K562 (cell line): ENCODE data around the gene GAL3ST2. TPM values are rescaled to one million over a fixed set of nuclear protein-coding genes. Genes with fewer than 3 reads are reported as not detected.
A peak's percentile ranks its signal among the peaks of the same experiment; 100 is the strongest.

Experiments used
- ATAC-seq: fragments of 200-7000 bp; cut with Tn5 transposase; 3 replicates; pipeline ENCODE4 v1.9.1; 2020; ENCODE audit warnings: moderate library complexity
- BruUV-seq: library from RNA; stranded (reverse); fragments of 400-500 nt; replicated peaks from 2 replicates; lab custom pipeline; 2021; lab: Mats Ljungman, UMichigan
- CTCF ChIA-PET: fragments of 300-600 bp; formaldehyde crosslinking; extraction: SDS; loops from one replicate; lab custom pipeline; 2021; ENCODE audit warnings: low intra/inter-chr PET ratio; lab: Yijun Ruan, JAX
- POLR2A ChIA-PET: fragments of 300-600, 350-650 bp; sonication (Branson Sonifier 250); formaldehyde crosslinking; extraction: SDS; loops from one replicate; lab custom pipeline; 2021; ENCODE audit warnings: antibody characterized with exemption, inconsistent platforms; lab: Yijun Ruan, JAX
- DNase-seq, 4 experiments: peaks; one replicate each; pipeline versions ENCODE4 v3.0.0 to v3.0.0-alpha.2; 2011 to 2018; ENCODE audit warnings: low spot score in 3 of 4, mixed read lengths in 3 of 4; ENCODE audit errors: extremely low read depth in 1 of 4
- FAIRE-seq: peaks from 2 replicates; lab custom pipeline; 2011; peaks lifted over from hg19 to GRCh38; lab: Jason Lieb, UNC
- H2AFZ ChIP-seq: 2 replicates; pipeline ENCODE4 v1.6.0; 2011; ENCODE audit warnings: low read depth, low read length, control low read depth, inconsistent platforms
- H3K27ac ChIP-seq: fragments of 200-600 bp; 3 replicates; pipeline ENCODE4 v1.8.0; 2011; ENCODE audit warnings: low read depth, mild to moderate bottlenecking, control low read depth, inconsistent platforms, low read length, moderate library complexity, mixed read lengths; ENCODE audit errors: extremely low read depth
- H3K27me3 ChIP-seq, 2 experiments: fragments of 300-600 bp in 1 of 2; 2 replicates in 1 of 2; 3 replicates in 1 of 2; pipeline versions ENCODE4 v1.6.0 to v1.8.0; 2011; ENCODE audit warnings: inconsistent platforms in 2 of 2, low read length in 2 of 2, mild to moderate bottlenecking in 1 of 2, mixed read lengths in 1 of 2, moderate library complexity in 1 of 2; ENCODE audit not compliant: control insufficient read depth in 2 of 2, insufficient read depth in 2 of 2
- H3K36me3 ChIP-seq: fragments of 300-600 bp; 3 replicates; pipeline ENCODE4 v1.8.0; 2011; ENCODE audit warnings: mild to moderate bottlenecking, low read length, inconsistent platforms; ENCODE audit not compliant: control insufficient read depth, insufficient read depth
- H3K4me1 ChIP-seq, 2 experiments: fragments of 200-600 bp in 1 of 2; replicated peaks in 1 of 2; 2 replicates in 1 of 2; 3 replicates in 1 of 2; pipeline versions ENCODE4 v1.5.1 to v1.8.0; 2011; ENCODE audit warnings: inconsistent platforms in 2 of 2, low read length in 2 of 2, mild to moderate bottlenecking in 1 of 2, mixed read lengths in 1 of 2, moderate library complexity in 1 of 2; ENCODE audit not compliant: control insufficient read depth in 2 of 2, insufficient read depth in 2 of 2
- H3K4me2 ChIP-seq: 2 replicates; pipeline ENCODE4 v1.6.1; 2011; ENCODE audit warnings: low read length, control low read depth, inconsistent platforms, mixed read lengths; ENCODE audit not compliant: insufficient read depth
- H3K4me3 ChIP-seq: fragments of 200-600 bp; sonication (generic), shearing (Covaris generic); 2 replicates; pipeline ENCODE4 v1.5.1; 2016; ENCODE audit warnings: control low read depth, inconsistent platforms
- H3K79me2 ChIP-seq: fragments of 200-600 bp; 3 replicates; pipeline ENCODE4 v1.8.0; 2011; ENCODE audit warnings: low read length, inconsistent platforms; ENCODE audit not compliant: control insufficient read depth, insufficient read depth
- H3K9ac ChIP-seq, 2 experiments: 2 replicates each; pipeline versions ENCODE4 v1.6.0 to v1.6.1; 2011; ENCODE audit warnings: low read depth in 2 of 2, low read length in 2 of 2, control low read depth in 1 of 2, inconsistent platforms in 1 of 2, mild to moderate bottlenecking in 1 of 2, mixed read lengths in 1 of 2; ENCODE audit not compliant: insufficient read depth in 1 of 2
- H3K9me1 ChIP-seq: one replicate; pipeline ENCODE4 v1.6.0; 2011; ENCODE audit warnings: inconsistent platforms, mild to moderate bottlenecking, low read length, moderate library complexity; ENCODE audit not compliant: control insufficient read depth, insufficient read depth
- H3K9me3 ChIP-seq: replicated peaks from 2 replicates; pipeline ENCODE4 v1.5.1; 2011; ENCODE audit warnings: low read depth, low read length, inconsistent platforms; ENCODE audit not compliant: control insufficient read depth, insufficient read depth
- H4K20me1 ChIP-seq: replicated peaks from 2 replicates; pipeline ENCODE4 v1.6.1; 2011; ENCODE audit warnings: low read length, inconsistent platforms, mixed read lengths; ENCODE audit not compliant: control insufficient read depth, insufficient read depth
- CBX8 ChIP-seq: fragments of 200-600 bp; sonication (generic); IDR thresholded peaks from 2 replicates; pipeline ENCODE4 v1.6.1; 2012; ENCODE audit warnings: borderline replicate concordance, mixed run types, low read depth, mild to moderate bottlenecking, moderate library complexity, mixed read lengths, low read length, control low read depth, inconsistent platforms; ENCODE audit not compliant: poor library complexity, severe bottlenecking; ENCODE audit errors: extremely low read depth
- ETS2 ChIP-seq: IDR thresholded peaks from 2 replicates; pipeline ENCODE4 v1.6.1; 2016; ENCODE audit warnings: borderline replicate concordance, missing genetic modification characterization, mild to moderate bottlenecking, moderate library complexity, missing compliant biosample characterization; ENCODE audit not compliant: poor library complexity, severe bottlenecking
- POLR2G ChIP-seq: fragments of 200-400 bp; formaldehyde crosslinking; IDR thresholded peaks from 2 replicates; pipeline ENCODE4 v1.6.1; 2017; ENCODE audit warnings: low read depth, mild to moderate bottlenecking, antibody characterized with exemption, low read length, moderate library complexity
- POLR2H ChIP-seq: IDR thresholded peaks from 2 replicates; pipeline ENCODE4 v1.6.1; 2016; ENCODE audit warnings: missing genetic modification characterization, low read depth, mild to moderate bottlenecking, control low read depth, missing compliant biosample characterization, moderate library complexity
- PTRF ChIP-seq: fragments of 450-650 bp; IDR thresholded peaks from 2 replicates; pipeline ENCODE4 v1.6.1; 2016; ENCODE audit warnings: mild to moderate bottlenecking, missing genetic modification characterization, missing compliant biosample characterization
- ZNF174 ChIP-seq: fragments of 250-450 bp; sonication (Bioruptor Pico); IDR thresholded peaks from 2 replicates; pipeline ENCODE4 v1.4.0; 2020; ENCODE audit warnings: mild to moderate bottlenecking
- ZNF384 ChIP-seq: IDR thresholded peaks from 2 replicates; pipeline ENCODE4 v1.6.1; 2012; ENCODE audit warnings: low read depth, low read length, improper control_type of control experiment
- ZNF561 ChIP-seq: fragments of 450-650 bp; formaldehyde crosslinking; conservative IDR thresholded peaks from 2 replicates; pipeline ENCODE4 v1.4.0; 2020; ENCODE audit warnings: mild to moderate bottlenecking, moderate library complexity
- WGBS: fragments of 100-300 bp; shearing (Covaris generic); methylation state at CpG from one replicate; pipeline ENCODE4 v1.1.6; 2016; ENCODE audit warnings: low coverage, mixed read lengths; ENCODE audit not compliant: insufficient coverage; ENCODE audit errors: missing lambda C conversion rate; 5-methylcytosine and 5-hydroxymethylcytosine counted together
- in situ Hi-C: fragments of 300-500 bp; cut with MboI; formaldehyde crosslinking; loops from 4 replicates; pipeline ENCODE4 v1.15.0; 2018; ENCODE audit warnings: inconsistent platforms, mixed read lengths
- intact Hi-C: fragments of 100-400 bp; cut with micrococcal nuclease; formaldehyde crosslinking; loops from 2 replicates; pipeline ENCODE4 v1.14.2; 2022
- polyA plus RNA-seq, 8 experiments: library from polyadenylated mRNA; depleted of rRNA in 4 of 8; stranded (reverse) in 5 of 8; unstranded in 3 of 8; fragments of >200 nt; fragmentation: Nextera tagmentation in 2 of 8; fragmentation: Illumina TruSeq in 1 of 8; extraction: Ambion mirVana in 2 of 8; extraction: Trizol in 1 of 8; gene quantifications; 2 replicates each; pipeline versions ENCODE4 v1.2.1 to v1.2.3, GENCODE V29; 2011 to 2014; ENCODE audit warnings: inconsistent platforms in 1 of 8, missing spikeins in 1 of 8
- total RNA-seq, 7 experiments: library from RNA; depleted of rRNA in 6 of 7; stranded (reverse); fragments of >200 nt in 6 of 7; fragmentation: Illumina TruSeq in 2 of 7; extraction: Trizol in 2 of 7; gene quantifications; 2 replicates each; pipeline versions ENCODE4 v1.2.1 to v1.2.3, GENCODE V29; 2011 to 2021; ENCODE audit warnings: low replicate concordance in 1 of 7

GAL3ST2 gene
- total and polyA plus RNA-seq, 9 of the 15 experiments (the other 6 are each of a cell fraction or from before 2014, with no cell fraction given), result 0.42 TPM; not detected in 8

GRCh38 chr2:241743620-241744019 is 33.0 kb upstream of the GAL3ST2 start:
- no peaks in the 10 kb centered on the region for H3K79me2 ChIP-seq
- no peaks in the 10 kb centered on the region for H3K9me1 ChIP-seq
- no peak overlapping the region for H3K4me3 ChIP-seq
- no peak overlapping the region for H3K27ac ChIP-seq
- ChIA-PET CTCF (no interaction called here), POLR2A (no interaction called here)
- in situ Hi-C loops, result no loop called here
- FAIRE-seq (no peak), ATAC-seq (no peak), DNase-seq (no peak)
- WGBS, result 96% methylated on average over 7 of the region's 16 CpGs
- peaks cover 37% of the 10 kb centered on the region; the same call in 1 of the 3 replicates for H3K36me3 ChIP-seq
- H3K4me1 ChIP-seq, result peaks cover 0 to 23% of the 10 kb centered on the region in 2 experiments; a peak in 2 of 5 replicates
- TF ChIP-seq PTRF (tag), result no peak
- TF ChIP-seq ZNF384, result no peak
- TF ChIP-seq POLR2G, result 0 out of 2 replicates have a peak, but pooled peaks have one; percentile 12
- TF ChIP-seq POLR2H (tag), result no peak
- H3K4me2 ChIP-seq, result no peak overlapping the region
- no peaks in the 10 kb centered on the region for H4K20me1 ChIP-seq
- no peaks in the 10 kb centered on the region for H3K27me3 ChIP-seq
- no peak overlapping the region for H3K9ac ChIP-seq
- no peak overlapping the region for H2AFZ ChIP-seq
- H3K9me3 ChIP-seq, result peaks cover 2% of the 10 kb centered on the region; the same call in 1 of the 2 replicates
- intact Hi-C loops, result no loop called here
- no TSS peak for BruUV-seq

GRCh38 chr2:241744028-241744754 is 32.4 kb upstream of the GAL3ST2 start:
- CTCF ChIA-PET, result no interaction called here
- Histone ChIP-seq H3K9me3 (peaks cover 2% of the 10 kb centered on the region; the same call in 1 of the 2 replicates), H3K9ac (no peak overlapping the region), H4K20me1 (no peaks in the 10 kb centered on the region), H3K4me2 (no peak overlapping the region), H3K79me2 (no peaks in the 10 kb centered on the region), H3K27me3 (no peaks in the 10 kb centered on the region), H3K4me1 (peaks cover 0 to 19% of the 10 kb centered on the region in 2 experiments; a peak in 2 of 5 replicates), H3K9me1 (no peaks in the 10 kb centered on the region), H3K27ac (no peak overlapping the region), H3K4me3 (no peak overlapping the region), H3K36me3 (peaks cover 42% of the 10 kb centered on the region; the same call in 1 of the 3 replicates), H2AFZ (no peak overlapping the region)
- no TSS peak for BruUV-seq
- FAIRE-seq, result no peak
- no peak for ATAC-seq
- WGBS, result 90% methylated on average over 8 of the region's 24 CpGs
- in situ Hi-C loops, result no loop called here
- POLR2A ChIA-PET, result interaction anchor here (0.6 kb wide), 1 partner anchor 370 kb away, joined by 3 read pairs; no protein-coding TSS in a partner anchor
- intact Hi-C loops, result no loop called here
- TF ChIP-seq ZNF174 (no peak), CBX8 (no peak), ETS2 (no peak), ZNF561 (CRISPR knock-in tag) (no peak)
- no peak for DNase-seq
